Neural progenitor cell (in vitro differentiated cells): ENCODE data around the gene SLC26A4.

ENCODE experiments used
- EZH2phosphoT487 ChIP-seq: fragments of 200-600 bp; sonication (generic); IDR thresholded peaks from 2 replicates; pipeline ENCODE4 v1.6.1; 2017; ENCODE audit warnings: antibody characterized with exemption
- TF ChIP-seq, protein P1 (sequence below): fragments of 200-600 bp; sonication (generic); IDR thresholded peaks from 2 replicates; pipeline ENCODE4 v1.5.1; 2017; ENCODE audit warnings: antibody characterized with exemption, mild to moderate bottlenecking

DNA sequence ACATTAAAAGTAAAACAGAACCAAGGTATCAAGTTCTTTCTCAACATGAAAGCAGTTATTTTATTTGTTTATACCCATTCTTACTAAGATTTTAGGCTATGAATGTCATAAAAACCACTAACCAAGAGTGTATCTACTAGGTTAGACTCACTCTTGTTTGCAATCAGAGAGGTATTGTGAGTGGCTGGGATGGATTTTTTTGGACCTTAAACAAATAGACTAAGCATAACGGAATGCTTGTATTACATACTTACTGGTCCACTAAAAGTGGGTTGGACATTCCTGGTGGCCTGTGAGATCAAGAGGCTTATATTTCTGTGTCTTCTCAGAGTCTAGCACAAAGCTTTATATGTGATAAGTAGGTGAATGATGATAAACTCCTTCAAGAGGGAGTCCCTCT, 50.7 kb downstream of the SLC26A4 start:
- TF ChIP-seq, protein P1, sequence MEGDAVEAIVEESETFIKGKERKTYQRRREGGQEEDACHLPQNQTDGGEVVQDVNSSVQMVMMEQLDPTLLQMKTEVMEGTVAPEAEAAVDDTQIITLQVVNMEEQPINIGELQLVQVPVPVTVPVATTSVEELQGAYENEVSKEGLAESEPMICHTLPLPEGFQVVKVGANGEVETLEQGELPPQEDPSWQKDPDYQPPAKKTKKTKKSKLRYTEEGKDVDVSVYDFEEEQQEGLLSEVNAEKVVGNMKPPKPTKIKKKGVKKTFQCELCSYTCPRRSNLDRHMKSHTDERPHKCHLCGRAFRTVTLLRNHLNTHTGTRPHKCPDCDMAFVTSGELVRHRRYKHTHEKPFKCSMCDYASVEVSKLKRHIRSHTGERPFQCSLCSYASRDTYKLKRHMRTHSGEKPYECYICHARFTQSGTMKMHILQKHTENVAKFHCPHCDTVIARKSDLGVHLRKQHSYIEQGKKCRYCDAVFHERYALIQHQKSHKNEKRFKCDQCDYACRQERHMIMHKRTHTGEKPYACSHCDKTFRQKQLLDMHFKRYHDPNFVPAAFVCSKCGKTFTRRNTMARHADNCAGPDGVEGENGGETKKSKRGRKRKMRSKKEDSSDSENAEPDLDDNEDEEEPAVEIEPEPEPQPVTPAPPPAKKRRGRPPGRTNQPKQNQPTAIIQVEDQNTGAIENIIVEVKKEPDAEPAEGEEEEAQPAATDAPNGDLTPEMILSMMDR = no peak
- TF ChIP-seq EZH2phosphoT487 = no peak
